GM12891 (cell line): ENCODE data around the gene AHDC1.

Source experiments
- POLR2A ChIP-seq: IDR thresholded peaks from 2 replicates; pipeline ENCODE4 v1.6.1; 2011; ENCODE audit warnings: low read depth, low read length, control low read depth
- POLR2AphosphoS5 ChIP-seq: IDR thresholded peaks from 2 replicates; pipeline ENCODE4 v1.6.1; 2011; ENCODE audit warnings: low read depth, low read length, control low read depth
- SPI1 ChIP-seq: IDR thresholded peaks from 2 replicates; pipeline ENCODE4 v1.6.1; 2011; ENCODE audit warnings: low read depth, low read length, control low read depth
- TAF1 ChIP-seq: IDR thresholded peaks from 2 replicates; pipeline ENCODE4 v1.6.1; 2011; ENCODE audit warnings: low read depth, low read length, control low read depth

DNA sequence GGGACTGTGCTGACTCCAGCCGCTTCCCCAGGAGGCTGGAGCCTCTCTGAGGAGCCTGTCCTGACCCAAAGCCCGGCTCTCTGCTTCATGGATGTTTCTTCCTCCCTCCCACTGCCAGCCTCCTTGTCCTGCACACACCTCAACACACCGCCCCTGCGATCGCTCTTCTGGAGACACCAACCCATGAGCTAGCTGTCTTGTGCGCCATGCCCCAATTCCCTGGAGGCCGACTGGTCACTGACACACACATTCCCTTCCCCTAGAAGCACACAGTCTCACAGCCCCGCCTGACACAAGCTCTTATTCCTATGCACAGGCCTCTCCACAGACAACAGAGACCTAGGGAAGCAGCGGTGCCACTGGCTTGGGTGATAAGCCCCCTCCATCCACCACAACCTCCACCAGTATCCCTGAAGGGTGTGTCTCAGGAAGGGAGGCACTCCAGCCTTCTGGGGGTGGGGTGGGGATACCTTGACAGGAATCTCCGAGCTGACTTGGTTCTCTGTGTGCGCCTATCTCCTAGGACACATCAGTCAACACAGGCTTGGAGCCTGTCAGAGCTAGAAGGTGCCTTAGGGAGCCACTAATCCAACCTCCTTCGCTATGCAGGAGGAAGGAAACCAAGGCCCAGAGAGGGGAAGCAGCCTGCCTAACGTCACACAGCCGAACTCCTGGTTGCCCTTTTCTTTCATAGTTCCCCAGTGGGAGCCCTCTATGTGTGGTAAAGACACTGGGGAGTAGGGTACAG is 31.1 kb downstream of the AHDC1 start:
- no peak for TF ChIP-seq POLR2AphosphoS5
- TF ChIP-seq POLR2A = no peak
- TF ChIP-seq TAF1 = no peak
- TF ChIP-seq SPI1 = no peak
